ENCODE data around the gene BST1.

The BST1 gene

DNA sequence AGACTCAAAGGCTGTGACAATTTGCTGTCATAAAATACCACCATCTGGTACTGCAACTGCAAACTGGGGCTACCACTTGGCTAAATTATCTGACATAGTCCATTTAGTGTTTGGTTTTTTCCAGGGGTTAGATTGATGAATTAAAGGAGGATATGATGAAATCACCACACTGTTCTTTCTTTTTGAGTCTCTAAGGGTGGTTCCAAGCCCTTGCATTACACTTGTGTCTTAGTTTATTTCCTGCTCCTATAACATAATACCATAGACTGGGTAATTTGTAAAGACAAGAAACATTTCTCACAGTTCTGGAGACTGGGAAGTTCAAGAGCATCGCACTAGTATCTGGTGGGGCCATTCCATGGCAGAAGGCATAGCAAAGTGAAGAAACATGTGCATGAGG is 43.2 kb downstream of the BST1 start:
- TF ChIP-seq, protein P1, sequence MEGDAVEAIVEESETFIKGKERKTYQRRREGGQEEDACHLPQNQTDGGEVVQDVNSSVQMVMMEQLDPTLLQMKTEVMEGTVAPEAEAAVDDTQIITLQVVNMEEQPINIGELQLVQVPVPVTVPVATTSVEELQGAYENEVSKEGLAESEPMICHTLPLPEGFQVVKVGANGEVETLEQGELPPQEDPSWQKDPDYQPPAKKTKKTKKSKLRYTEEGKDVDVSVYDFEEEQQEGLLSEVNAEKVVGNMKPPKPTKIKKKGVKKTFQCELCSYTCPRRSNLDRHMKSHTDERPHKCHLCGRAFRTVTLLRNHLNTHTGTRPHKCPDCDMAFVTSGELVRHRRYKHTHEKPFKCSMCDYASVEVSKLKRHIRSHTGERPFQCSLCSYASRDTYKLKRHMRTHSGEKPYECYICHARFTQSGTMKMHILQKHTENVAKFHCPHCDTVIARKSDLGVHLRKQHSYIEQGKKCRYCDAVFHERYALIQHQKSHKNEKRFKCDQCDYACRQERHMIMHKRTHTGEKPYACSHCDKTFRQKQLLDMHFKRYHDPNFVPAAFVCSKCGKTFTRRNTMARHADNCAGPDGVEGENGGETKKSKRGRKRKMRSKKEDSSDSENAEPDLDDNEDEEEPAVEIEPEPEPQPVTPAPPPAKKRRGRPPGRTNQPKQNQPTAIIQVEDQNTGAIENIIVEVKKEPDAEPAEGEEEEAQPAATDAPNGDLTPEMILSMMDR (IDR thresholded peaks at IDR 0.05; ENCODE audit: low read depth, low read length) = no peak
- DNase-seq (ENCODE audit: extremely low read depth, low read depth) = no peak

GRCh38 chr4:15749001-15749400 is 46.1 kb downstream of the BST1 start:
- DNase-seq (ENCODE audit: extremely low read depth, low read depth) = no peak
- TF ChIP-seq, protein P1 (IDR thresholded peaks at IDR 0.05; ENCODE audit: low read depth, low read length) = no peak

- DNase-seq (ENCODE audit: extremely low read depth, low read depth) = no peak
- TF ChIP-seq, protein P1 (IDR thresholded peaks at IDR 0.05; ENCODE audit: low read depth, low read length) = no peak
Observed at GRCh38 chr4:15751153-15751552, 48.3 kb downstream of the BST1 start.

DNA sequence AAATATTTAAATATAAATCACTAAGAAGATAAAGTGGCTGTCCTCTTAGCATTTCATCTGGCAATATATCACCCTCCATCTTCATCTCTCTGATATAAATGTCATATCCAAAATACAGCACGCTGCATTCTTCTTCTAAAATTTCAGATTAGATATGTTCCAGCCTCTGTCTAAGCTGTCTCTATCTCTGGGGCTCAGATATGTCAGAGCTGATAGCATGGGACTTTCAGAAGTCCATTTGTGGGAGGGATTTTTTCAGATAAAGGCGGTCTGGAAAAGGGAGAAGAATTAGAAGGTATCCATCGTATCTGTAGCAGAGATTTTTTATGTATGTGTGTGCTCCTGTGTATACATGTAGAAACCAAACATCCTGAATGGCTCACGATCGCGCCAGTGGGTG is 50.2 kb downstream of the BST1 start:
- TF ChIP-seq, protein P1 (IDR thresholded peaks at IDR 0.05; ENCODE audit: low read depth, low read length) = no peak
- no peak for DNase-seq (ENCODE audit: extremely low read depth, low read depth)

DNA sequence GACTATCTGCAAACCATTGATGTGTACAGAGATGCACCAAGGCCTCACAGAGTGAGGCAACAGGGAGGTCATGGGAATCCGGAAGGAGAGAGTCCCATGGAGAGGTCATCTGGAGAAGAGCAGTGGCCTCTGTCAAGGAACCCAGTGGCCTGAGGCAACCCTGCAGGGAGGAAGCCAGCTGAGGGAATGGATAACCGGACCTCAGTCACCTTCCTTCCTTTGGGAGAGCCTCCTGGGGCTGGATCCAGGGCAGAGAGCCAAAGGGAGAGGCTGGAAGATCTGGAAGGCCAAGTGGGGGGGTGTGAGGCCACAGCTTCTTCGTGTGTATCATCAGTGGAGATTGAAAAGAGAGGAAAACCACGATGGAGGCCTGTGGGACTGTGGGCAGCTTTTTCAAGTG is 50.9 kb downstream of the BST1 start:
- DNase-seq (ENCODE audit: extremely low read depth, low read depth) = no peak
- TF ChIP-seq, protein P1 (IDR thresholded peaks at IDR 0.05; ENCODE audit: low read depth, low read length) = no peak

DNA sequence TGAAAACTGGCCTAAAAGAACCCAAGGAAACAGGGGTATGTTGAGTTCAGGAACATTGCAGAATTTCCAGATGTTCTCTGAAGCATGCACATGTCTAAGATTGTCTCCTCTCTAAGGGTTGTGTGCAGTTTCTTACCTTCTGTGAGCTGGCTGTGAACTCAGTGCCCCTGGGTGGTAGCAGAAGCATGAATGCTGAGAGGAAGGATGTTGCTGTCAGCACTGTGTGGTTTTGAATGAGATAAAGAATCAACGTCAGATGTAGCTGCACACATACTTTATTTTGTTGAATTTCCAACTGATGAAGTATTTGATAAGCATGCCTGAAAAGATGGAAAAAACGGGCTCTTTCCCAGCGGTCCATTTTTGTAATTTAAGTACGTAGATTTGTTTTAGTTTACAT is 51.5 kb downstream of the BST1 start:
- no peak for DNase-seq (ENCODE audit: extremely low read depth, low read depth)
- TF ChIP-seq, protein P1 (IDR thresholded peaks at IDR 0.05; ENCODE audit: low read depth, low read length) = no peak

DNA sequence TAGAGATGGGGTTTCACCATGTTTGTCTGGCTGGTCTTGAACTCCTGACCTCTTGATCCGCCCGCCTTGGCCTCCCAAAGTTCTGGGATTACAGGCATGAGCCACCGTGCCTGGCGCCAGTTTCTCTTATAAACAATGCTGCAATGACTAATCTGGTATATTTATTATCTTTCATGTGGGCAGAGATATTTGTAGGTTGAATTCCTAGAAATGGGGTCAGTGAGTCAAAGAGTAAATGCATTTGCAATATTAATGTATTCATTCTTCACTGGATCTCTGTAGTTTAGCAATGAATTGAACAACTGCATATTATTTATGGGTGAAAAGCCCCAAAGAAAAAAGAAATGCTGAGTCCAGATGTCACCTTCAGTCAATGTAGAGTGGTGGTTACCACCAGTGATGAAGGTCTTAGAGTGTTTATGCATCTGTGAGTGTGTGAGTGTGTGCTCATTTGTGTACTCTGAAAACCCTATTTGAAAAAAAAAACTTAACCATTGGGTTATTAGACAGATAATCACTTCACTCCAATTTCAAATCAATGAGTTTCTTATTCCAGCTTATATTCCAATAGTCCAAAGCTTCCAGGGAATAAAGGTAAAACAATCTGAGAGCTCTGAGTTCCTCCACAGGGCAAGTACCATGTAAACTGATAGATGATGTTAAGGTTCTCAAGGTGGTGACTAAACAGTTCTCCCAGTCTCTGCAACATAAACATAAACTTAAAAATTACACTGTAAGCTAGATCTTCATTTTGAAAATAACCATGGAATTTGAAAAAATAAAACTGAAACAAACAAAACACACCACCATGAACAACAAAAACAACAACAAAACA is 52.7 kb downstream of the BST1 start:
- TF ChIP-seq, protein P1 (IDR thresholded peaks at IDR 0.05; ENCODE audit: low read depth, low read length) = no peak
- DNase-seq (ENCODE audit: extremely low read depth, low read depth) = no peak
